Tibial nerve (tissue), 4 donors: ENCODE measurements around the gene GAS2L1. TPM values are rescaled to one million over a fixed set of nuclear protein-coding genes. Genes with fewer than 3 reads are reported as not detected.

ENCODE experiments used
- DNase-seq, 2 donors: peaks; one replicate each; pipeline ENCODE4 v3.0.0-alpha.2; 2019; ENCODE audit warnings: low spot score in 2 of 2
- H3K27ac ChIP-seq, 4 donors: fragments of 200-600 bp; sonication (generic) in 3 of 4; one replicate each; pipeline ENCODE4 v1.5.1; 2017 to 2019; ENCODE audit warnings: mild to moderate bottlenecking in 1 of 4
- H3K27me3 ChIP-seq, 2 donors: fragments of 200-600 bp; sonication (generic) in 1 of 2; one replicate each; pipeline versions ENCODE4 v1.5.1 to v1.6.0; 2017 to 2019
- H3K36me3 ChIP-seq, 3 donors: fragments of 200-600 bp; sonication (generic); one replicate each; pipeline ENCODE4 v1.5.1; 2018 to 2019
- H3K4me1 ChIP-seq, 4 donors: fragments of 200-600 bp; sonication (generic) in 3 of 4; one replicate each; pipeline ENCODE4 v1.5.1; 2017 to 2019
- H3K4me3 ChIP-seq, 4 donors: fragments of 200-600 bp; sonication (generic) in 3 of 4; one replicate each; pipeline ENCODE4 v1.5.1; 2017 to 2019; ENCODE audit warnings: mild to moderate bottlenecking in 1 of 4, moderate library complexity in 1 of 4
- H3K9me3 ChIP-seq, 4 donors: fragments of 200-600 bp; sonication (generic) in 3 of 4; one replicate each; pipeline ENCODE4 v1.5.1; 2017 to 2019
- CTCF ChIP-seq, 5 experiments: fragments of 200-600 bp in 3 of 5; fragments of 450-650 bp in 2 of 5; sonication (generic) in 3 of 5; IDR thresholded peaks; one replicate each; pipeline ENCODE4 v1.5.1; 2016 to 2019; ENCODE audit warnings: antibody characterized with exemption in 5 of 5, mild to moderate bottlenecking in 3 of 5, moderate library complexity in 2 of 5
- EP300 ChIP-seq, 2 donors: sonication (generic); formaldehyde crosslinking; IDR thresholded peaks; one replicate each; pipeline ENCODE4 v1.6.1; 2017; ENCODE audit warnings: antibody characterized with exemption in 2 of 2, mild to moderate bottlenecking in 1 of 2
- POLR2A ChIP-seq, 2 donors: fragments of 450-650 bp; IDR thresholded peaks; one replicate each; pipeline ENCODE4 v1.6.1; 2017; ENCODE audit warnings: antibody characterized with exemption in 2 of 2, mild to moderate bottlenecking in 2 of 2, moderate library complexity in 2 of 2
- WGBS, 2 donors: methylation state at CpG; one replicate each; pipeline ENCODE4 v1.1.5; 2018; 5-methylcytosine and 5-hydroxymethylcytosine counted together
- total RNA-seq, 4 donors: library from RNA; depleted of rRNA; stranded (reverse); fragments of >200 nt; gene quantifications; one replicate each; pipeline ENCODE4 v1.1.0, GENCODE V29; 2016

Gene GAS2L1
- total RNA-seq, 4 donors from 2014 or later, result 30.3 to 43.5 (median 35.1) TPM

- H3K9me3 ChIP-seq, result no peaks in the 10 kb centered on the region
- H3K4me1 ChIP-seq, result no peaks in the 10 kb centered on the region
- H3K4me3 ChIP-seq, result no peak overlapping the region
- H3K27ac ChIP-seq, result no peak overlapping the region
- peaks cover 0 to 46% (median 0%) of the 10 kb centered on the region in 3 donors for H3K36me3 ChIP-seq
- TF ChIP-seq EP300 (IDR thresholded peaks at IDR 0.05) (no peak), CTCF (IDR thresholded peaks at IDR 0.05) (no peak), POLR2A (IDR thresholded peaks at IDR 0.05) (no peak)
- DNase-seq, result no peak
- H3K27me3 ChIP-seq, result no peaks in the 10 kb centered on the region
- 81 to 88% methylated on average over 3 to 12 of the region's 13 CpGs for WGBS, 2 donors
Measured at GRCh38 chr22:29260031-29260560, 46.4 kb upstream of the GAS2L1 start.

- Histone ChIP-seq H3K27me3 (no peaks in the 10 kb centered on the region), H3K4me1 (peaks cover 0 to 2% (median 0%) of the 10 kb centered on the region in 4 donors), H3K36me3 (peaks cover 0 to 53% (median 0%) of the 10 kb centered on the region in 3 donors), H3K4me3 (no peak overlapping the region), H3K27ac (no peak overlapping the region), H3K9me3 (no peaks in the 10 kb centered on the region)
- TF ChIP-seq EP300 (IDR thresholded peaks at IDR 0.05) (no peak), CTCF (IDR thresholded peaks at IDR 0.05) (no peak), POLR2A (IDR thresholded peaks at IDR 0.05) (no peak)
- 69 to 94% methylated on average over 13 to 17 of the region's 17 CpGs for WGBS, 2 donors
- DNase-seq, result no peak
Measured at GRCh38 chr22:29260601-29261315, 45.7 kb upstream of the GAS2L1 start.

- H3K9me3 ChIP-seq, result no peaks in the 10 kb centered on the region
- TF ChIP-seq CTCF (IDR thresholded peaks at IDR 0.05) (no peak), EP300 (IDR thresholded peaks at IDR 0.05) (no peak), POLR2A (IDR thresholded peaks at IDR 0.05) (no peak)
- peaks cover 0 to 52% (median 0%) of the 10 kb centered on the region in 3 donors for H3K36me3 ChIP-seq
- 84 to 88% methylated on average over 8 to 14 of the region's 14 CpGs for WGBS, 2 donors
- no peak for DNase-seq
- H3K27me3 ChIP-seq, result no peaks in the 10 kb centered on the region
- H3K4me1 ChIP-seq, result peaks cover 0 to 18% (median 10%) of the 10 kb centered on the region in 4 donors
- H3K4me3 ChIP-seq, result no peak overlapping the region
- no peak overlapping the region for H3K27ac ChIP-seq
Measured at GRCh38 chr22:29263791-29264276, 42.6 kb upstream of the GAS2L1 start.

GRCh38 chr22:29265305-29265704 is 41.1 kb upstream of the GAS2L1 start:
- no peaks in the 10 kb centered on the region for H3K27me3 ChIP-seq
- peaks cover 0 to 30% (median 16%) of the 10 kb centered on the region in 4 donors for H3K4me1 ChIP-seq
- H3K27ac ChIP-seq, result peak overlapping the region in 1 of 4 donors; percentile 96
- TF ChIP-seq CTCF (IDR thresholded peaks at IDR 0.05) (no peak), POLR2A (IDR thresholded peaks at IDR 0.05) (no peak), EP300 (IDR thresholded peaks at IDR 0.05) (no peak)
- 88 to 90% methylated on average over 4 to 7 of the region's 7 CpGs for WGBS, 2 donors
- H3K9me3 ChIP-seq, result no peaks in the 10 kb centered on the region
- no peak overlapping the region for H3K4me3 ChIP-seq
- H3K36me3 ChIP-seq, result peaks cover 0 to 38% (median 0%) of the 10 kb centered on the region in 3 donors
- no peak for DNase-seq

GRCh38 chr22:29265929-29266328 is 40.5 kb upstream of the GAS2L1 start:
- H3K27me3 ChIP-seq, result no peaks in the 10 kb centered on the region
- H3K4me3 ChIP-seq, result no peak overlapping the region
- 53% methylated on average over 4 of the region's 4 CpGs for WGBS, 2 donors
- TF ChIP-seq POLR2A (IDR thresholded peaks at IDR 0.05) (no peak), EP300 (IDR thresholded peaks at IDR 0.05) (no peak), CTCF (IDR thresholded peaks at IDR 0.05) (no peak)
- DNase-seq, result no peak
- peak overlapping the region in 2 of 4 donors; percentile 96 to 99 for H3K27ac ChIP-seq
- peaks cover 0 to 36% (median 22%) of the 10 kb centered on the region in 4 donors for H3K4me1 ChIP-seq
- peaks cover 0 to 31% (median 0%) of the 10 kb centered on the region in 3 donors for H3K36me3 ChIP-seq
- no peaks in the 10 kb centered on the region for H3K9me3 ChIP-seq
